ENCODE data around the gene TSPAN13. TPM values are rescaled to one million over a fixed set of nuclear protein-coding genes. Genes with fewer than 3 reads are reported as not detected.

Gene TSPAN13
- total and polyA plus RNA-seq, 2 donors (not counting 1 experiment from before 2014, with no cell fraction given): 23.0 to 26.2 TPM

DNA sequence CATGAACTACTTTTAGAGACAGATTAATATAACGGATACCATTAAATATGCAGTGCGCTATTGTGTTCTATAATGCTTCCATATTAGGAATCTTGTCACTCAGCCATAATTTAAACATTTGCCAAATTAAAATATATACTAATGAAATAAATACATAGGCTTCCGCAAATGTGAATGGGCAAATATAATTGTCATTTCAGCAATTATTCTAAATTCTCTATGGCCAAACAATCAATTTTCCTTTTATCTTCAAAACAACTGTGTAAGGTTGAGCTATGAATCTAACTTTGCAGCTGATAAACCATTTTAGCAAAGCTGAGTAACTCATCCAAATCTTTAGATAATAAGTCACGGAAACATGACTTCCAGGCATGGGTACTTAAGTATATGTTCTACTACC lies 20.7 kb upstream of the TSPAN13 start:
- intact Hi-C loops (cut with micrococcal nuclease): no loop called here
- Histone ChIP-seq H3K9me3 (ENCODE audit: control extremely low read depth in 1 of 3, control insufficient read depth in 2 of 3, insufficient read depth in 1 of 3, low read length in 2 of 3) (peaks cover 0 to 3% (median 0%) of the 10 kb centered on the region in 3 donors), H3K36me3 (replicated peaks in 1 of 2; ENCODE audit: control extremely low read depth in 1 of 2, control insufficient read depth in 1 of 2, extremely low read depth in 1 of 2, insufficient read depth in 2 of 2, low read length in 1 of 2) (no peaks in the 10 kb centered on the region), H3K4me2 (replicated peaks; ENCODE audit: low read depth, low read length, poor library complexity, severe bottlenecking) (no peak overlapping the region), H3K27ac (ENCODE audit: low read length in 2 of 2) (no peak overlapping the region), H3K4me1 (ENCODE audit: control insufficient read depth in 2 of 2, insufficient read depth in 2 of 2, low read length in 2 of 2) (no peaks in the 10 kb centered on the region), H3K4me3 (ENCODE audit: control extremely low read depth in 1 of 5, extremely low read depth in 1 of 5, insufficient read depth in 1 of 5, low read depth in 2 of 5, low read length in 4 of 5) (no peak overlapping the region), H3K27me3 (replicated peaks in 1 of 4; ENCODE audit: control extremely low read depth in 1 of 4, control insufficient read depth in 3 of 4, insufficient read depth in 4 of 4, low read length in 3 of 4) (no peaks in the 10 kb centered on the region), H4K20me1 (ENCODE audit: control insufficient read depth, insufficient read depth, low read length, poor library complexity, severe bottlenecking) (no peaks in the 10 kb centered on the region), H3K9ac (ENCODE audit: low read length) (no peak overlapping the region), H2AFZ (ENCODE audit: insufficient read depth, low read depth, low read length, poor library complexity, severe bottlenecking) (no peak overlapping the region), H3K79me2 (ENCODE audit: control insufficient read depth, insufficient read depth, low read length) (no peaks in the 10 kb centered on the region)
- Mint-ChIP-seq H3K9me3 (ENCODE audit: insufficient read depth) (no peaks in the 10 kb centered on the region), H3K27ac (no peak overlapping the region), H3K4me1 (no peaks in the 10 kb centered on the region), H3K27me3 (no peaks in the 10 kb centered on the region), H3K4me3 (no peak overlapping the region)
- DNase-seq (no peak), ATAC-seq (ENCODE audit: low read depth) (no peak)
- ChIA-PET CTCF (no interaction called here), POLR2A (no interaction called here)
- TF ChIP-seq, protein P1, sequence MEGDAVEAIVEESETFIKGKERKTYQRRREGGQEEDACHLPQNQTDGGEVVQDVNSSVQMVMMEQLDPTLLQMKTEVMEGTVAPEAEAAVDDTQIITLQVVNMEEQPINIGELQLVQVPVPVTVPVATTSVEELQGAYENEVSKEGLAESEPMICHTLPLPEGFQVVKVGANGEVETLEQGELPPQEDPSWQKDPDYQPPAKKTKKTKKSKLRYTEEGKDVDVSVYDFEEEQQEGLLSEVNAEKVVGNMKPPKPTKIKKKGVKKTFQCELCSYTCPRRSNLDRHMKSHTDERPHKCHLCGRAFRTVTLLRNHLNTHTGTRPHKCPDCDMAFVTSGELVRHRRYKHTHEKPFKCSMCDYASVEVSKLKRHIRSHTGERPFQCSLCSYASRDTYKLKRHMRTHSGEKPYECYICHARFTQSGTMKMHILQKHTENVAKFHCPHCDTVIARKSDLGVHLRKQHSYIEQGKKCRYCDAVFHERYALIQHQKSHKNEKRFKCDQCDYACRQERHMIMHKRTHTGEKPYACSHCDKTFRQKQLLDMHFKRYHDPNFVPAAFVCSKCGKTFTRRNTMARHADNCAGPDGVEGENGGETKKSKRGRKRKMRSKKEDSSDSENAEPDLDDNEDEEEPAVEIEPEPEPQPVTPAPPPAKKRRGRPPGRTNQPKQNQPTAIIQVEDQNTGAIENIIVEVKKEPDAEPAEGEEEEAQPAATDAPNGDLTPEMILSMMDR (IDR thresholded peaks at IDR 0.05): no peak
- no peak for TF ChIP-seq EZH2 (IDR thresholded peaks at IDR 0.05; ENCODE audit: borderline replicate concordance, insufficient read depth, low read depth, low read length, poor library complexity, severe bottlenecking)
- no CpG with 5 or more reads among the region's 4 CpGs for WGBS (ENCODE audit: insufficient coverage)

DNA sequence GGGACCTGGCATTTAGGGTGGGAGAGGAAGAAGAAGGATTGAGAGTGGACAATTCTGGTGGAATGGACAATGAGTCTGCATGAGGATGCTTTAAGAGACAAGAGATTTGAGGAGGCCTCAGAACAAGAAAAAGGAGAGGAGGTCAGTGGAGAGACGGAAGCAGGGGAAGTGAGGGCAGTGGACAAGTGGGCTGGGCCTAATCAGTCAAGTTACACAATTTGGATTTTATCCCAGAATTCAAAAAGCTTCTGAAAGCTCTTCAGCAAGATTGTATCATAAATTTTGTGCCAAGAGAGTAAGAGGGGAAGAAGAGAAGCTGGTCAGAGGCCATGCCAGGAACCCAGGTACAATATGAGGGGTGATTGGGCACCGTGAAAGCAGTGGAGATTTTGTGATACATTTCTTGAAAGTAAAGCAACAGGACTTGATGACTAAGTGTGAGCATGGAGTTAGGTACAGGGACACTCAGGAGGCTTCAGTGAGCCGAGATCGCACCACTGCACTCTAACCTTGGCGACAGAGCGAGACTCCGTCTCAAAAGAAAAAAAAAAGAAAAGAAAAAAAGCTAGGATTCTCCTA lies 19.3 kb upstream of the TSPAN13 start:
- no peak overlapping the region for H3K27ac ChIP-seq (ENCODE audit: low read length in 2 of 2)
- ATAC-seq (ENCODE audit: low read depth) (no peak), DNase-seq (no peak)
- H3K4me3 ChIP-seq (ENCODE audit: control extremely low read depth in 1 of 5, extremely low read depth in 1 of 5, insufficient read depth in 1 of 5, low read depth in 2 of 5, low read length in 4 of 5): no peak overlapping the region
- no peaks in the 10 kb centered on the region for H4K20me1 ChIP-seq (ENCODE audit: control insufficient read depth, insufficient read depth, low read length, poor library complexity, severe bottlenecking)
- Mint-ChIP-seq H3K27ac (no peak overlapping the region), H3K9me3 (ENCODE audit: insufficient read depth) (no peaks in the 10 kb centered on the region), H3K4me1 (no peaks in the 10 kb centered on the region), H3K27me3 (no peaks in the 10 kb centered on the region), H3K4me3 (no peak overlapping the region)
- TF ChIP-seq, protein P1 (IDR thresholded peaks at IDR 0.05): no peak
- TF ChIP-seq EZH2 (IDR thresholded peaks at IDR 0.05; ENCODE audit: borderline replicate concordance, insufficient read depth, low read depth, low read length, poor library complexity, severe bottlenecking): no peak
- H3K9me3 ChIP-seq (ENCODE audit: control extremely low read depth in 1 of 3, control insufficient read depth in 2 of 3, insufficient read depth in 1 of 3, low read length in 2 of 3): peaks cover 0 to 3% (median 0%) of the 10 kb centered on the region in 3 donors
- no peak overlapping the region for H2AFZ ChIP-seq (ENCODE audit: insufficient read depth, low read depth, low read length, poor library complexity, severe bottlenecking)
- H3K4me2 ChIP-seq (replicated peaks; ENCODE audit: low read depth, low read length, poor library complexity, severe bottlenecking): no peak overlapping the region
- WGBS (ENCODE audit: insufficient coverage): 91% methylated on average over 1 of the region's 7 CpGs
- no peaks in the 10 kb centered on the region for H3K27me3 ChIP-seq (replicated peaks in 1 of 4; ENCODE audit: control extremely low read depth in 1 of 4, control insufficient read depth in 3 of 4, insufficient read depth in 4 of 4, low read length in 3 of 4)
- H3K36me3 ChIP-seq (replicated peaks in 1 of 2; ENCODE audit: control extremely low read depth in 1 of 2, control insufficient read depth in 1 of 2, extremely low read depth in 1 of 2, insufficient read depth in 2 of 2, low read length in 1 of 2): no peaks in the 10 kb centered on the region
- intact Hi-C loops (cut with micrococcal nuclease): no loop called here
- H3K9ac ChIP-seq (ENCODE audit: low read length): no peak overlapping the region
- ChIA-PET POLR2A (no interaction called here), CTCF (no interaction called here)
- H3K4me1 ChIP-seq (ENCODE audit: control insufficient read depth in 2 of 2, insufficient read depth in 2 of 2, low read length in 2 of 2): no peaks in the 10 kb centered on the region
- no peaks in the 10 kb centered on the region for H3K79me2 ChIP-seq (ENCODE audit: control insufficient read depth, insufficient read depth, low read length)

All from B cell (primary cell).